Measurements from ENCODE around the gene RAX.

Gene RAX

GRCh38 chr18:59220164-59220783 lies 53.0 kb downstream of the RAX start:
- H2BK5ac ChIP-seq (ENCODE audit: low read length), result no peak overlapping the region
- no peak overlapping the region for H4K8ac ChIP-seq (ENCODE audit: low read depth, low read length)
- no peak for DNase-seq (ENCODE audit: low spot score)
- H3K4me3 ChIP-seq (ENCODE audit: low read length in 2 of 2), result peak overlapping the region in 1 of 2 donors; percentile 77
- H3K14ac ChIP-seq (ENCODE audit: low read length), result peak overlapping the region; percentile 14
- H3K4me1 ChIP-seq (ENCODE audit: control insufficient read depth in 2 of 2, insufficient read depth in 1 of 2, low read depth in 1 of 2, low read length in 2 of 2), result peaks cover 0 to 7% of the 10 kb centered on the region in 2 donors
- peak overlapping the region; percentile 73 for H3K18ac ChIP-seq (ENCODE audit: low read length)
- H3K9me3 ChIP-seq (replicated peaks in 1 of 2; ENCODE audit: control insufficient read depth in 2 of 2, insufficient read depth in 1 of 2, low read depth in 1 of 2, low read length in 2 of 2), result no peaks in the 10 kb centered on the region
- H3K27me3 ChIP-seq (ENCODE audit: control insufficient read depth in 3 of 3, insufficient read depth in 3 of 3, low read depth in 1 of 3, low read length in 3 of 3), result peaks cover 15 to 95% (median 42%) of the 10 kb centered on the region in 3 experiments
- no CpG with 5 or more reads among the region's 46 CpGs for WGBS, 2 donors (ENCODE audit: extremely low coverage in 2 of 2, insufficient read length in 2 of 2, insufficient replicate concordance in 1 of 2)
- H2BK12ac ChIP-seq (ENCODE audit: low read length), result no peak overlapping the region
- H3K9ac ChIP-seq (ENCODE audit: low read depth, low read length, poor library complexity), result peak overlapping the region; percentile 86
- H2AK5ac ChIP-seq (ENCODE audit: low read depth, low read length), result peak overlapping the region; percentile 8
- H2BK15ac ChIP-seq (ENCODE audit: low read length), result no peak overlapping the region
- H4K91ac ChIP-seq (ENCODE audit: low read depth, low read length, poor library complexity), result no peak overlapping the region
- peak overlapping the region; percentile 94 for H3K4me2 ChIP-seq (ENCODE audit: insufficient read depth, low read length, poor library complexity, severe bottlenecking)
- H2AFZ ChIP-seq (ENCODE audit: low read length), result peak overlapping the region; percentile 64
- no peaks in the 10 kb centered on the region for H3K36me3 ChIP-seq (replicated peaks in 1 of 2; ENCODE audit: control insufficient read depth in 2 of 2, insufficient read depth in 2 of 2, low read length in 2 of 2)
- H3K27ac ChIP-seq (replicated peaks; ENCODE audit: low read length), result no peak overlapping the region
- no peak overlapping the region for H3K4ac ChIP-seq (ENCODE audit: low read length)
- H3K23ac ChIP-seq (ENCODE audit: low read depth, low read length, poor library complexity), result no peak overlapping the region
- H3K79me1 ChIP-seq (ENCODE audit: low read depth, low read length), result no peaks in the 10 kb centered on the region
- no peak overlapping the region for H2BK120ac ChIP-seq (ENCODE audit: low read depth, low read length)

- Histone ChIP-seq H3K4ac (ENCODE audit: low read length) (no peak within 1 kb of the TSS), H3K4me1 (ENCODE audit: control insufficient read depth in 2 of 2, insufficient read depth in 1 of 2, low read depth in 1 of 2, low read length in 2 of 2) (peaks cover 0 to 7% of the 10 kb centered on the region in 2 donors), H2BK5ac (ENCODE audit: low read length) (no peak within 1 kb of the TSS), H4K8ac (ENCODE audit: low read depth, low read length) (no peak within 1 kb of the TSS), H3K18ac (ENCODE audit: low read length) (peak within 1 kb of the TSS; percentile 77), H3K27me3 (ENCODE audit: control insufficient read depth in 3 of 3, insufficient read depth in 3 of 3, low read depth in 1 of 3, low read length in 3 of 3) (peaks cover 15 to 93% (median 42%) of the 10 kb centered on the region in 3 experiments), H4K91ac (ENCODE audit: low read depth, low read length, poor library complexity) (no peak within 1 kb of the TSS), H3K4me2 (ENCODE audit: insufficient read depth, low read length, poor library complexity, severe bottlenecking) (peak within 1 kb of the TSS; percentile 94), H3K9ac (ENCODE audit: low read depth, low read length, poor library complexity) (peak within 1 kb of the TSS; percentile 86), H2AFZ (ENCODE audit: low read length) (peak within 1 kb of the TSS; percentile 64), H3K36me3 (replicated peaks in 1 of 2; ENCODE audit: control insufficient read depth in 2 of 2, insufficient read depth in 2 of 2, low read length in 2 of 2) (no peaks in the 10 kb centered on the region), H3K9me3 (replicated peaks in 1 of 2; ENCODE audit: control insufficient read depth in 2 of 2, insufficient read depth in 1 of 2, low read depth in 1 of 2, low read length in 2 of 2) (no peaks in the 10 kb centered on the region), H3K79me1 (ENCODE audit: low read depth, low read length) (no peaks in the 10 kb centered on the region), H3K4me3 (ENCODE audit: low read length in 2 of 2) (peak within 1 kb of the TSS in 1 of 2 donors; percentile 77), H2AK5ac (ENCODE audit: low read depth, low read length) (peak within 1 kb of the TSS; percentile 8), H3K23ac (ENCODE audit: low read depth, low read length, poor library complexity) (peak within 1 kb of the TSS; percentile 44), H2BK120ac (ENCODE audit: low read depth, low read length) (no peak within 1 kb of the TSS), H2BK15ac (ENCODE audit: low read length) (no peak within 1 kb of the TSS), H3K14ac (ENCODE audit: low read length) (peak within 1 kb of the TSS; percentile 83), H2BK12ac (ENCODE audit: low read length) (peak within 1 kb of the TSS; percentile 52), H3K27ac (replicated peaks; ENCODE audit: low read length) (no peak within 1 kb of the TSS)
- no peak for DNase-seq (ENCODE audit: low spot score)
- WGBS, 2 donors (ENCODE audit: extremely low coverage in 2 of 2, insufficient read length in 2 of 2, insufficient replicate concordance in 1 of 2), result no CpG with 5 or more reads among the region's 29 CpGs
Observed at GRCh38 chr18:59219672-59220163, 53.5 kb downstream of the RAX start, which contains the start of gene GRP. TSS of gene GRP (plus strand) at chr18:59220158. CDS start at chr18:59220266, 108 bp downstream.

- Histone ChIP-seq H3K27me3 (ENCODE audit: control insufficient read depth in 3 of 3, insufficient read depth in 3 of 3, low read depth in 1 of 3, low read length in 3 of 3) (peaks cover 15 to 84% (median 38%) of the 10 kb centered on the region in 3 experiments), H2AFZ (ENCODE audit: low read length) (no peak overlapping the region), H3K9ac (ENCODE audit: low read depth, low read length, poor library complexity) (no peak overlapping the region), H2AK5ac (ENCODE audit: low read depth, low read length) (no peak overlapping the region), H3K4ac (ENCODE audit: low read length) (no peak overlapping the region), H3K23ac (ENCODE audit: low read depth, low read length, poor library complexity) (no peak overlapping the region), H2BK12ac (ENCODE audit: low read length) (no peak overlapping the region), H2BK120ac (ENCODE audit: low read depth, low read length) (no peak overlapping the region), H3K36me3 (replicated peaks in 1 of 2; ENCODE audit: control insufficient read depth in 2 of 2, insufficient read depth in 2 of 2, low read length in 2 of 2) (no peaks in the 10 kb centered on the region), H3K27ac (replicated peaks; ENCODE audit: low read length) (no peak overlapping the region), H3K79me1 (ENCODE audit: low read depth, low read length) (no peaks in the 10 kb centered on the region), H3K4me2 (ENCODE audit: insufficient read depth, low read length, poor library complexity, severe bottlenecking) (no peak overlapping the region), H3K4me1 (ENCODE audit: control insufficient read depth in 2 of 2, insufficient read depth in 1 of 2, low read depth in 1 of 2, low read length in 2 of 2) (peaks cover 0 to 7% of the 10 kb centered on the region in 2 donors), H3K14ac (ENCODE audit: low read length) (no peak overlapping the region), H2BK15ac (ENCODE audit: low read length) (no peak overlapping the region), H4K8ac (ENCODE audit: low read depth, low read length) (no peak overlapping the region), H3K18ac (ENCODE audit: low read length) (no peak overlapping the region), H3K4me3 (ENCODE audit: low read length in 2 of 2) (no peak overlapping the region), H2BK5ac (ENCODE audit: low read length) (no peak overlapping the region), H4K91ac (ENCODE audit: low read depth, low read length, poor library complexity) (no peak overlapping the region), H3K9me3 (replicated peaks in 1 of 2; ENCODE audit: control insufficient read depth in 2 of 2, insufficient read depth in 1 of 2, low read depth in 1 of 2, low read length in 2 of 2) (no peaks in the 10 kb centered on the region)
- DNase-seq (ENCODE audit: low spot score), result no peak
- no CpG with 5 or more reads among the region's 6 CpGs for WGBS, 2 donors (ENCODE audit: extremely low coverage in 2 of 2, insufficient read length in 2 of 2, insufficient replicate concordance in 1 of 2)
Observed at GRCh38 chr18:59218018-59218417, 55.2 kb downstream of the RAX start.
